Stimulated activated CD4-positive, alpha-beta T cell treated with anti-CD3 and anti-CD28 coated beads, Interleukin-1b, Interleukin-23, amount 100 ng/mL, for 4 hours (primary cell): Measurements from ENCODE around the gene WDFY1.

Experiments
- DNase-seq, 2 donors: peaks; one replicate each; pipeline ENCODE4 v3.0.0-alpha.2; 2020; ENCODE audit warnings: low read depth in 2 of 2

The WDFY1 gene, protein sequence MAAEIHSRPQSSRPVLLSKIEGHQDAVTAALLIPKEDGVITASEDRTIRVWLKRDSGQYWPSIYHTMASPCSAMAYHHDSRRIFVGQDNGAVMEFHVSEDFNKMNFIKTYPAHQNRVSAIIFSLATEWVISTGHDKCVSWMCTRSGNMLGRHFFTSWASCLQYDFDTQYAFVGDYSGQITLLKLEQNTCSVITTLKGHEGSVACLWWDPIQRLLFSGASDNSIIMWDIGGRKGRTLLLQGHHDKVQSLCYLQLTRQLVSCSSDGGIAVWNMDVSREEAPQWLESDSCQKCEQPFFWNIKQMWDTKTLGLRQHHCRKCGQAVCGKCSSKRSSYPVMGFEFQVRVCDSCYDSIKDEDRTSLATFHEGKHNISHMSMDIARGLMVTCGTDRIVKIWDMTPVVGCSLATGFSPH

DNA sequence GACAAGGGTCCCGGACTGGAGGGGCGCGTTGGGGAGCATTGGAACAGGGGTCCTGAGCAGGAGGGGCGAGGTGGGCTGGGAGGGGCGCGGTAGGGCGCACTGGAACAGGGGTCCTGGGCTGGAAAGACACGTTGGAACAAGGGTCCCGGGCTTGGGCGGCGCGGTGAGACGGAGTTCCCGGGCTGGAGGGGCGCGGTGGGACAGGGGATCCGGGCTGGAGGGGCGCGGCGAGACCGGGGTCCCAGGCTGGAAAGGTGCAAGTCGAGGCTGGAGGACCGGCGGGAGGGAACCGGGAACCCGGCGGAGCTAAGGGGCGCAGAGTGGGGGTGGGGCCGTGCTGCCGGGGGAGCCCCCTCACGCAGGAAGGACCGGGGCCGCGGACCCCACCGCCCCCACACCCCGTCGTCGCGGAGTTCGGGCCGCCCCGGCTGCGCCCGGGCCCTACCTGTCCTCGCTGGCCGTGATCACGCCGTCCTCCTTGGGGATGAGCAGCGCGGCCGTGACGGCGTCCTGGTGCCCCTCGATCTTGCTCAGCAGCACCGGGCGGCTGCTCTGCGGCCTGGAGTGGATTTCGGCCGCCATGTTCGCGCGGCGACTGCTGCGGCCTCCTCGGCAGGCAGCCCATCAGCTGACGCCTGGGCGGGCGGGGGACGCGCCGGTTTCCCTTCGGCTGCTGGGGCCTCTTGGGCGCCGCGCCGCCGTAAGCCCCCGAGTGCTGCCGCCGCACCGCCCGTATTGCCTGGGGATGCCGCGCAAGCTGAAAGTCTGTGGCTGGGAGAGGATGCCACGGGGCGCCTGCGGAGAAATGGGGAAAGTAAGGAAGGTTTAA is at the start of gene WDFY1:
Gene WDFY1 (minus strand): TSS at position 633 of the 829 bp plus-strand sequence. CDS start 51 bp downstream, at position 582.
- DNase-seq, result peak; percentile 62 to 76

DNA sequence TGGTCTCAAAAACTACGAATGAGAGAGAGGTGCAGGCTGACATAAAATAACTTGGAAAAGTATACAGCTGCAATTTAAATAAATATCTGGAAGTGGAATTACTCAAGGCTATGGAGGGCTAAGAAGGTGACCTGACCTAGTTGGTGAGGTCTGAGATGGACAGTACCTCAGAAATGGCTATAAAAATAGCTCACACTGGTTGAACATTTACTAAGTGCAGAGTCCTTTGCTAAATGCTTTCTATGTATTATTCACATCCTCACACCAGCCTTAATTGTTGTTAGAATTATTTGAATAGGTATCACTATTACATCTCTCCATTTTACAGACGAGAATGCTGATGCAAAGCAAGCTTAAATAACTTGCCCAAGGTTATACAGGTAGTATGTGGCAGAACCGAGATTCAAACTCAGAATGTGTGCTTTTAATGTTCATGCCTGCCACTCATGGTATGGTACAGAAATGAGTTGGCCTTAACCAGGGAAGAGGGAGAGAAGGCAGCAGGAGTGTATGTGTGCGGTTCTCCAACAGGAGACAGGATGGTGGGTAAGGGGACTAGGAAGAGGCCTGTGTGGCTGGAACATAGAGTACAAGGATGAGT is 49.5 kb upstream of the WDFY1 start:
- no peak for DNase-seq

DNA sequence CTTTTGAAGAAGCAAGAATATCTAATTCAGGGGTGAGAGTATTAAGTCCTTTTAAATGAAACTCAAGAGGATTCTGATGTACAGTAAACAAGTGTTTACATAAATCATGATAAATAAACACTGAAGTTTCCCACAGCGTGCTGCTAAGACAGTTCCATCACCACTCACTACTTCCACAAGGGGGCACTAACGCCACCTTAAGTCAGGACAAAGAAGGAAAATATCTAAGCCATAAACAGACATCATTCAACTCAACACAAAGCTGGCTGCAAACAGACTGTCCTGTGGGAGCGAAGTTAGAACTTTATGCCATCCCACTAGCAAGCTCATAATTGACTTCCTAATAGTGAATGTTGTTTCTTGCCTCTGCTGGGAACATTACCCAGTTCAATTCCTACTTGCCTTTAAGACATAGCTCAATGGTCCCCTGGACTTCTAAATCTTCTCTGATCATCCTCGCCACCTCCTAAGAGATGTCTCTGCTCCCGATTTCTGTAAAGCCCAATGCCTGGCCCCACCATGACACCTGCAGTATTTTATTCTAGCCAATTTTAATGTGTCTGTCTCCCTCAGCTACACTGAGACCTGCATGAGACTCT is 48.6 kb upstream of the WDFY1 start:
- peak; percentile 27 to 57 for DNase-seq

DNA sequence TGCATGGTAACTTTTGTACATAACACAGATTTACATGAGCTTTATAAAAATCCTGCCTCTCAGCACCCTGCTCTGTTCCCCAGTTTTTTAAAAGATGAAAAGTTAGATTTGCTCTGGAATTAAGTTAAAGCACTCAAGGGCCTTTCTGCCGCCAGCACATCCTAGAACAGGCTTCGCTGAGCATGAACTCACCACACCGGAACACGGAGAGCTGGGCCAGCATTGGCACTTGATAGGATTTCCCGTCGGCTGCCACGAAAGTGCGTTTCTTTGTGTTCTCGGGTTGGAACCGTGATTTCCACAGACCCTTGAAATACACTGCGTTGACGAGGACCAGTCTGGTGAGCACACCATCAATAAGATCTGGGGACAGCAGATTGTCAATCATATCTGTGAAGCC is 46.5 kb upstream of the WDFY1 start:
- no peak for DNase-seq

DNA sequence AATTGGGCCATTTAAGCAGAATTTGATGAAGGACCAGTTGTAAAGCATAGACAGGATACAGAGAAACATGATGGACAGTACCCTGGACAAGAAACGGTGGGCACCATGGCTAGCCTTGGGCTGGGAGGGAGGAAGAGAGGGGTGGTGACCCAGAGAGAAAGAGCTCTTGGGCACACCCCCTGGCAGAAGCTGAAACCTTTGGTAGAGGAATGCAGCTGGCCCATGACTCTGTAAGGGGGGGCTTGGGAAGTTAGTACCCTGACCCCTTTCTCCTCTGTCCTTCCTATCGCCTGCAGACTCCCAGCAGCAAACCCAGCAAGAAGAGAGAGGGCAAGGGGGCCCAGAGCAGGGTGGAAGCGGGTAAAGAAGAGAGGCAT is 44.7 kb upstream of the WDFY1 start:
- DNase-seq, result no peak

DNA sequence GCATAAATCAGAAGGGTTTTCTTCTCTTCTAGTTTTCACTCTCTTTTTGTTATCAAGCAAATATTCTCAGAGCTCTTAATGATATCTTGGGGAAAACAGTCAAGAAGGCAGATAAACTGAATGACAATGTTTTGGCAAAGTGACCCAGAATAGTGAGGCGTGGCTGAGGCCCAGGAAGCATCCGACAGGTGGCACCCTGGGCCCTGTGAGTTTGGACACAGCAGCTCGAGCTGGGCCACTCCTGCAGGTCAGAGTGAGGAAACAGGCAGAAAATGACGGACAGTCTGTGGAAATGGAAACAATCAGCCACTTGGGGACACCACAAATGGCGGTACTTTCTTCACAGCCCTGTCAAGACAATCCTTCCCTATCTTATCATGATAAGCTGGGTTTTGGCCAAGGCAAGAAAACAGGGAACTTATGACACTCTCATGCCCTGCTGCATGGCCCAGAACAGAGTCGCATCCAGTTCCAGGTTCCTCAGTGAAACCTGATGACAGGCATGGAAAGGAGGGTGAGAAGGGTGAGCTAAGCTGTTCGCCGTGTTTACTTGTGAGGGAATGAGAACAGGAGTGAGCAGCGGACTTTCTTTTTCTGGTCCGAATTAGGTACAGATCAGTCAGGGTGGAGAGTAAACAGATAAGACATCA is 44.2 kb upstream of the WDFY1 start:
- DNase-seq, result no peak

DNA sequence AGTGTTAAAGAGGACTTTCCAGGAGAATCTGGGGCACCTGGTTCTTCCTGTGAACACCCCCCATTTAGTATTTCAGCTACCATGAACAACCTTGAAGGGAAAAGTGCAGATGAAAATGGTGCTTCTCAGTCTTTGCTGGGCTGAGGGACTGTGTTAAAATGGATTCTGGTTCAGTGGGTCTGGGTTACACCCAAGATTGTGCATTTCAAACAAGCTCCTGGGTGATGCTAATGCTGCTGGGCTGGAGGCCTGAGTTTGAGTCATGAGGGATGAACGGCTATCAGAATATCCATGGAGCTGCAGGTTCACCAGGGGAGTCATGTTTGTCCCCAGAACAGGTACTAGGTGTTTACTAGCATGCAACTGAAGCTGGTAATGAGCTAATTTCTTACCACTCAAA is 36.1 kb upstream of the WDFY1 start:
- DNase-seq, result no peak

DNA sequence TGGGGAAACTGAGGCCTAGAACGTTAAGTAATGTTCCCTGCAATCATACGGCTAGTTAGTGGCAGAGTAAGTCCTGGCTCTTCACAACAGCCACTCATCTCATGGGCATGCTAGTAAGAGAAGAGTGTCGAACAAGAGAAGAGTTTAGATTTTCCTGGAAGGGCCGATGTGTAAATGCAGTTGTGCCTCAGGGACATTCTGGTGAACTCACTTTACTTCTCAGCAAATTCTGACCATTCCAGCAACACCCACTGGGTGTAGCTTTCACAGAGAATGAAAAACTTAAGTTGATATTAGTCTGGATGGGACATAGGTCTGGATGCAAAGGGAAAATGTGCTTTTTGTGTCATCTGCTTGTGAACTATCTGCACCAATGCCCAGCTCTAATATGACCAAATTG is 35.7 kb upstream of the WDFY1 start:
- no peak for DNase-seq

DNA sequence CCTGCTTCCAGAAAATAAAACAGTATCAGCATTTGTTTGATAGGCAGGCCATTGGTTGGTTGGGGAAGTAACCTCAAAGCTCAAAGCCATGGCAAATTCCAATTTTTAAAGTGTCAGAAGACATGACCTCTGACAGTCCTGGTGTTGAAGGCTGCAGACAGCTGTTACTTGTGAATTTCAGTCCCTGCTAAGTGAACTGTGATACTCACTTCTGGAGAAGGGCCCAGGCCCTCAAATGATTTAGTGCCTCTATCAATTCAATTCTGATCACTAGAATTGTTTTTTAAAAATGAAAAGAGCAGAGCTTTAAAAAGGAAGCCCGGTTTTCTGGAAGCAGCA is 35.2 kb upstream of the WDFY1 start:
- no peak for DNase-seq

DNA sequence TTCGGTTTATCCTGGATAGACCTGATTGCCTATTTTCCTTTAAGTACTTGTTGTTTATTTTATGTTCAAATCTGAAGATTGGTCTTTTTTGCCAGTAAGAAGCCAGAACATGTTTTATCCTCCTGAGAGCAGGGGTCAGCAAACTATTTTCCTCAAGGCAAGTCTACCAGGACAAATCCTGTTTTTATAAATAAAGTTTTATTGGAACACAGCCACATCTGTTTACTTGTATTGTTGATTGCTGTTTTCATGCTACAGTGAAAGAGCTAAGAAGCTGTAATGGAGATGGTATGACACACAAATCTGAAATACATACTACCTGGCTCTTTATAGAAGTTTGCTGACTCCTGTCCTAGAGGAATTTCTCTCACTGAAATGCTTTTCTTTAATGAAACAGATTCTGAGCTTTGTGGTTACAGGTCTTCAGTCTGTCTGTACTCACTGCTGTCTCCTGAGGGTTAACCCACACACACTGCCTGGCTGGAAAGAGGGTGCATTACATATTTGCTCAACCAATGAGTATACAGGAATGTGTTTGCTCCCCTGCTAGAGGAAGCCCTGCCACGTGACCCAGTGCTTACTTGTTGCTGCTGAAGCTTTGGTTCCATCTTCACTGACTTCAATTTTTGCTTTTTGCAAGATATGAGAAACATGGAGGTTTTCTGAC is 34.7 kb upstream of the WDFY1 start:
- DNase-seq, result no peak

DNA sequence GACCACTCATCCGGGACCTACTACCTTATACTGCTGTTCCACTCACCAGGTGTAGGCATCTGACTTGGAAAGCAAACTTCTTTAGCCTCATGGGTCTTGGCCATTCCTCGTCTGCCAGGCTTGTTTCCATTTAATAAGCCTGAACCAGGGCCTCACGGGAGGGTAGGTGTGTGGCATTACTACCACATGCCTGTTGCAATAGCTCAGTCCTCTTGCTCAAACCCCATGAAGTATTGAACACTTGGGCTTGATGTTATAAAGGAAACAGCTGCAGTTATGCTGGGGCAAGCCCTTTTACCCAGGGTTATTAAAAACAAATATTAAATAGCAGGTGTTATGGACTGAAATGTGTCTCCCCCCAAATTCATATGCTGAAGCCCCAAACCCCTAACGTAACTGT is 33.3 kb upstream of the WDFY1 start:
- no peak for DNase-seq

DNA sequence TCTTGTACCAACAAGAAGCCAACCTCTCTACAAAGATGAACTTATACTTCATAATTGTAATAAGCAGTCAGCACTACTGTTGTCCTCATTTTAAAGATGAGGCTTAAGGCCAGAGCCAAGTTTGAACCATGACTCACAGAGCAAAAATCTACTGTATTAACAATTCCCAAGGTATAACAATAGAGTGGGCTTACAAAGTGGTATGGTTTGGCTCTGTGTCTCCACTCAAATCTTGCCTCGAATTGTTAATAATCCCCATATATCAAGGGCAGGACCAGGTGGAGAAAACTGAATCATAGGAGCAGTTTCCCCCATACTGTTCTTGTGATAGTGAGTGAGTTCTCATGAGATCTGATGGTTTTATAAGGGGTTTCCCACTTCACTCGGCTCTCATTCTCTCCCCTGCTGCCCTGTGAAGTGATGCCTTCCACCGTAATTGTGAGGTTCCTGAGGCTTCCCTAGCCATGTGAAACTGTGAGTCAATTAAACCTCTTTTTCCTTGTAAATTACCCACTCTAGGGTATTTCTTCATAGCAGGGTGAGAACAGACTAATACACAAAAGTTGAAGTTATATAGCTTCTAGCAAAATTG is 31.6 kb upstream of the WDFY1 start:
- DNase-seq, result no peak

DNA sequence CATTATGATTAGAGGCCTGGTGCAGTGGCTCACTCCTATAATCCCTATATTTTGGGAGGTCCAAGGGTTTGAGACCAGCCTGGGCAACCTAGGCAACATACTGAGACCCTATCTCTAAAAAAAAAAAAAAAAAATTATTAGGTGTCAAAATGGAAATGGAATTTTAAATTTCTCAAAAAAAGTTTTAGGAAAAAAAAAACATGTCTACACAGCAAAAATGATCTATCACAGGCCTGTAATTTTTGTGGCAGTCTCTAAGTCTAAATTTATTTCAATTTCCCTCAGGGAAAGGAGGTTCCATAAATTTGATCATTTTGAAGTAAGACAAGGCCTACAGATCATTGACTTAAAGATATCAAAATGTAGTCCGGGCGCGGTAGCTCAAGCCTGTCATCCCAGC is 28.5 kb upstream of the WDFY1 start:
- DNase-seq, result no peak

DNA sequence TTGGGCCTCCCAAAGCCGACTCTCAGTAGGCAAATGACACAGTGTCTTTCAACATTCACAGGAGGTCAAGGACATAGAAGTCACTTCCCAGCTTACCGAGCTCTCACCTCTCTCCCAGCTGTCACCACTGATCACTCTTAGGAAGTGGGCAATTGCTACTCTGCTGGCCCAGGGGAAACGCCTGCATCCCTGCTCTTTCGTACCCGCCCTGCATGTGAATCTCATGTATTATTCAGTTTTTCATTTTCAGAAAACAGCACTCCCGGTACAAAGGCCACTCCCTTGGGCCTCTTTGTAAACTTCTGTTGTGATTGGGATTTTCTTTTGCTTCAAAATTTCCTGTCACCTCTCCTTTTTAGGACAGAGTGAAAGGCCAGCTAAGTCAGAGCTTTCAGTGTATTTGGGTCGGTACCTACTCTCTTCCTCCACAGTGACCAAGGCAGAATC is 27.5 kb upstream of the WDFY1 start:
- DNase-seq, result no peak

DNA sequence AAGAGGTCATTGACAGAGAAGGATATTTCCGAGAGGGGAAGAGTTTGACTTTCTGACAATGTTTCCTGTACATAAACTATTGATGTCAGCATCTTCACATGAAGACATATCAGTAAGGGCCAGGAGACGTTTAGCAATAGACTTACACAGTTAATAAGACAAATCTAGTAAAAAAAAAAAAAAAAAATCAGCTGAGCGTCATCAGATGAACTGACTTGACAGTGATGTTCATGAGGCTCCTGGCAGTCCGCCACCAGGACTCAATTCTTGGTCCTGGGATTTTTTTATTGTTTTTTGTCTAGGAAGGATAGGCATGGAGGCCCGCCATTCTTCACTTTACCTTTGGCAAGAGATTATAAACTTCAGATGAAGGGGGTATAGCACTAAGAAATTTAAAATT is 26.6 kb upstream of the WDFY1 start:
- no peak for DNase-seq

DNA sequence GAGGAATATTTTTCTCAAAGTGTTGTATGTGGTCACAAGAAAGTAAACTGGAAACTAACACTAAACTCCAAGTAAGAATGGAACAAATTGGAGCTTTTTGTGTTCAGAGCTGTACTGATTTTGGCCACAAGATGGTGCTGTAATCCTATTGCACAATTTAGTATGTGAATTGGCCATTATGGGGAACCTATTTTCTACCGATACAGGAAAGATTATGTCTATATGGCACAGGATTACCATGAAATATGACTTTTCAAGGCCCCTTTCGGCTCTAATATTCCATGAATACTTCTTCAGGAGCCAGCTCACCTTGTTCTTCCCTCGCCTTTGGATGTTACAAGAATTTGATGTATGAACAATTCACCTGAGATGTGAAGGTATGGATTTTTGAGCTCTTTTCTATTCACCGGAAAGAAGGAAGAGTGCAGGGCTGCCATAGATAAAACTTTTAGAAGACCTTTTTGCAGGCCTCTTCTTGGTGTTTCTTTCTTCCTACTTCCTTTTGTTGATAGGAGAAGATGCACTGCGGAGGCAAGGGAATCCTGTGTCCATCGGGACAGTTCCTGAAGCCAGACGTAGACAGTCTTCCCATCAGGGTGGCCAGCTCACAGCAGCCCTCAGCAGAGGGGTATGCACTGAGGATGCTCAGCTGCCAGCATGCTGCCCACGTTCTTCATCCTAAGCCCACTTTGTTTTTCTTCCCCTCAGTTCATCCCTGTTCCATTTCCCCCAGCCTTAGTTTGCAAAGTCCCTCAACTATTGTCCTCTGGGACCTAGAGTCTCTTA is 25.4 kb upstream of the WDFY1 start:
- peak in 1 of 2 donors; percentile 70 for DNase-seq

DNA sequence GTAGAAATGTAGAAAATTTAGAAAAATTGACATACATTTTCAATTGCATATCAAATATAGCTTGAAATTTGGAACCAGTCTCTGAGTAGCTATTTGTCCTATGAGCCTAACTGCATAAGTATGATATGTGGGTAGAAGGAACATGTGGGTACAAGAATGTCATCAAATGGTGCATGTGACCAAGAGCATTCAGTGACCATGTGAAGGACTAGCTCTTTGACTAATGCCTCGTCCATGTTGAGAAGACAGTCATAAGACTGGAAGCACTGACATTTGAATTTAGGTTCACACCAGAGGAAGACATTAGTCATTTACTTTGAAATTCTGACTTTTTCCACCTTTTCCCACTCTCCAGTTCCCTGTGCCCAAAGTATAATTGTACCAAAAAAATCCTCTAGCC is 24.7 kb upstream of the WDFY1 start:
- DNase-seq, result no peak

DNA sequence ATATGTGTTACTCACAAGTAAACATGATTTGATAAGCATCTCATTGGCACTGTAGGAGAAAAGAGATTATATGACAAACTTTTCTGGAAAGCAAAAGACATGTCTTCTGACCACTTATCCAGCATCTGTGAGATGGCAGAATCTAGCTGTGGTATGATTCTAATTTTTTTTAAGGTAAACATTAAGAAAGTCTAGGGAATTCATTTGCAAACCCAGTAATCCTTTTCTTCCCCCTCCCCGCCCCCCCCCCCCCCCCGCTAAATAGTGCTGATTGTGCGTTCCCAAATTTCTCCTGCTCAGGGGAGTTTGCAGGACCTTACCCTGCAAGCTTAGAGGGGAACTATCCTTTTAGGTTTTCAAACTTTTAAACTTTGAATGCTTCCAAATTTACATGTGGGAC is 24.2 kb upstream of the WDFY1 start:
- no peak for DNase-seq

DNA sequence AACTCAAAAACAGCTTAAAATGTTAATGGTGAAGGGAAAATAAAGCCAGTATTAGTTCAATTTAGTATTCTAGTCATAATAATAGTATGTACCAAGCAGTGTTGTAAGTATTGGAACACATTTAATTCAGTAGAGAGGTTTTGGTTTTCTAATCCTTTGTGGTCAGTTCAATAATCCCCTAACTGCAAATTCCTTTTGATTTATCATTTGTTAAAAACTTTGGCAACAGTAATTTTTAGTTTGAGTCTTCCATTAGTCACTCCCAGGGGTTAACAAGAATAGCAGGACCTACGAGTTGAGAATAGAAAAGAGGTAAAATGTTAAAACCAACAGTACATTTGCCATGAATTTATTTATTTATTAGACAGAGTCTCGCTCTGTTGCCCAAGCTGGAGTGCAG is 22.8 kb upstream of the WDFY1 start:
- no peak for DNase-seq

DNA sequence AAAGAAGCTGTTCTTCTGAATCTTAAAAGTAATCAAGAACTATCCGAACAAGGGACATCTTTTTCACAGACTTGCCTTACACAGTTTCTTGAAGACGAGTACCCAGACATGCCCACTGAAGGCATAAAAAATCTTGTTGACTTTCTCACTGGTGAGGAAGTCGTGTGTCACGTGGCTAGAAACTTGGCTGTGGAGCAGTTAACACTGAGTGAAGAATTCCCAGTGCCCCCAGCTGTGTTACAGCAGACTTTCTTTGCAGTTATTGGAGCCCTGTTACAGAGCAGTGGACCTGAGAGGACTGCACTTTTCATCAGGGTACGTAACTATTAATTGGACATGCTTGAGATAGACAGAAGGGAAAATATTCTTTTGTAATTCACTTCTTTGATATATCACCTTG is 14.6 kb upstream of the WDFY1 start:
- DNase-seq, result no peak
